Sigmoid colon (tissue), 4 donors: ENCODE results near the gene ASPRV1.

Source experiments
- EP300 ChIP-seq, 4 donors: sonication (generic); formaldehyde crosslinking; IDR thresholded peaks; one replicate each; pipeline ENCODE4 v1.6.1; 2017; ENCODE audit warnings: antibody characterized with exemption in 4 of 4
- POLR2A ChIP-seq, 2 donors: fragments of 450-650 bp; IDR thresholded peaks; one replicate each; pipeline ENCODE4 v1.6.1; 2016; ENCODE audit warnings: antibody characterized with exemption in 2 of 2, mild to moderate bottlenecking in 2 of 2, moderate library complexity in 2 of 2
- POLR2AphosphoS5 ChIP-seq, 4 donors: sonication (generic); formaldehyde crosslinking; IDR thresholded peaks; one replicate each; pipeline ENCODE4 v1.6.1; 2017; ENCODE audit warnings: antibody characterized with exemption in 4 of 4
- TF ChIP-seq, protein P1 (sequence below), 4 experiments: fragments of 450-650 bp in 3 of 4; fragments of 200-600 bp in 1 of 4; IDR thresholded peaks; one replicate each; pipeline ENCODE4 v1.5.1; 2016 to 2019; ENCODE audit warnings: antibody characterized with exemption in 4 of 4, mild to moderate bottlenecking in 3 of 4, moderate library complexity in 2 of 4

DNA sequence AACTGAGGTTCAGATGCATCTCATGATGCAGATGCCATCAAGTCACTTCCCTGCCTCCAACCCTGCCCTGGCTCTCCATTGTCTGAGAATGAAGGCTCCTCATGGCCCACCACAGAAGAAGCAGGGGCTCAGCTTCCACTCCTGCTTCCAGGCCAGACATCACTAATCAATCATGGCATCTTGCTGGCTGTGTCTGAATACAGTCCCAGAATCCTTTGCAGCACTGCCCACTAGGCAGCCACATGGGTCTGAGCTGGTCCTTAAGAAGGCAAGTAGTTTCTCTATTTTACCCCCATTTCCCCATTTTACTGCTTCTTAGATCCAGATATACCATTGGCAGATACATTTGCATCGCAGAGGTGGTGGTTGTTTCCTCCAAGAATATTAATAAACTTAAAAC lies 7.3 kb downstream of the ASPRV1 start:
- TF ChIP-seq, protein P1, sequence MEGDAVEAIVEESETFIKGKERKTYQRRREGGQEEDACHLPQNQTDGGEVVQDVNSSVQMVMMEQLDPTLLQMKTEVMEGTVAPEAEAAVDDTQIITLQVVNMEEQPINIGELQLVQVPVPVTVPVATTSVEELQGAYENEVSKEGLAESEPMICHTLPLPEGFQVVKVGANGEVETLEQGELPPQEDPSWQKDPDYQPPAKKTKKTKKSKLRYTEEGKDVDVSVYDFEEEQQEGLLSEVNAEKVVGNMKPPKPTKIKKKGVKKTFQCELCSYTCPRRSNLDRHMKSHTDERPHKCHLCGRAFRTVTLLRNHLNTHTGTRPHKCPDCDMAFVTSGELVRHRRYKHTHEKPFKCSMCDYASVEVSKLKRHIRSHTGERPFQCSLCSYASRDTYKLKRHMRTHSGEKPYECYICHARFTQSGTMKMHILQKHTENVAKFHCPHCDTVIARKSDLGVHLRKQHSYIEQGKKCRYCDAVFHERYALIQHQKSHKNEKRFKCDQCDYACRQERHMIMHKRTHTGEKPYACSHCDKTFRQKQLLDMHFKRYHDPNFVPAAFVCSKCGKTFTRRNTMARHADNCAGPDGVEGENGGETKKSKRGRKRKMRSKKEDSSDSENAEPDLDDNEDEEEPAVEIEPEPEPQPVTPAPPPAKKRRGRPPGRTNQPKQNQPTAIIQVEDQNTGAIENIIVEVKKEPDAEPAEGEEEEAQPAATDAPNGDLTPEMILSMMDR (IDR thresholded peaks at IDR 0.05) = no peak
- TF ChIP-seq POLR2AphosphoS5 (IDR thresholded peaks at IDR 0.05) (no peak), EP300 (IDR thresholded peaks at IDR 0.05) (no peak), POLR2A (IDR thresholded peaks at IDR 0.05) (no peak)
